ENCODE measurements around the gene DNMT3A.

Gene DNMT3A

GRCh38 chr2:25373269-25373981 is 31.7 kb upstream of the DNMT3A start:
- DNase-seq: peak in 1 of 58 donors; percentile 18

DNA sequence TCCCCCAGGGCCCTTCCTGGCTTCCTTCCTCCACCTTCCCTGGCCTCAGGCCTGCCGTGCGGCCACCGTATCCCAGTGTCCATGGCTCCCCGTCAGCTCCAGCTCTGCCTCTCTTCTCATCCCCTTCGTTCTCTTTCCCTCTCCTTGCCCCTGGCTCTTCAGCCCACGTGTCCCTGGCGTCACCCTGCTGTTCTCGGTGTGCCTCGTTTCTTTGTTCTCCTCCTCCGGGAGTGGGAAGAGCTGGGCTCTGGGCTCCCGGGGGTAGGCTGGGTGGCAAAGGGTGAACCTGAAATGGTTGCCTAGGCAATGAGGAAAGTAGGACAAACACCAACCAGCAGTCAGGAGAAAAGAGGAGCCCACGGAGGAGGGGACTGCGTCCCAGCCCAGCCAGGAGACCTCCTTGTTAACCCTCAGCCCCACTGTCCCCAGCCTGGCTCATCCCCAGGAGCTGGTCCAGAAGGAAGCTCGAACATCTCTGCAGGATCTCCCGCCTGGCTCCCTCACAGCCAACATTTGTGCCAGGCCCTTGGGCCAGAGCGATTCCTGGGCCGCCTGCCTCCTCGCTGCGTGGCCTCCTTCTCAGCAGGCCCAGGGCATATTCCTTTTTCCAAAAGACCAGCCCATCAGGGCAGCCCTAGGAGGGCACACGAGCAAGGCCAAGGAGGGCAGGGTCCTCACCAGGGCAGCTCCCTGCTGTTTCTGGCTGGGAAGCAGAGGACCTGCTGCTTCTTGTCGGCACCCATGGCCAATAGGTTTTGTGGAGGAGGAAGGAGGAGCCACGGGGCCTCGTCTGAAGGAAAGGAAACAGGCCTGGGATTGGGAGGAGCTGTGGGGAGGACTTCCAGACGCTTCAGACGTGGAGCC is 30.9 kb upstream of the DNMT3A start:
- DNase-seq: peak in 23 of 58 donors; percentile 23 to 68 (median 48)

- no peak for DNase-seq
Measured at GRCh38 chr2:25371253-25372241, 29.8 kb upstream of the DNMT3A start.

DNA sequence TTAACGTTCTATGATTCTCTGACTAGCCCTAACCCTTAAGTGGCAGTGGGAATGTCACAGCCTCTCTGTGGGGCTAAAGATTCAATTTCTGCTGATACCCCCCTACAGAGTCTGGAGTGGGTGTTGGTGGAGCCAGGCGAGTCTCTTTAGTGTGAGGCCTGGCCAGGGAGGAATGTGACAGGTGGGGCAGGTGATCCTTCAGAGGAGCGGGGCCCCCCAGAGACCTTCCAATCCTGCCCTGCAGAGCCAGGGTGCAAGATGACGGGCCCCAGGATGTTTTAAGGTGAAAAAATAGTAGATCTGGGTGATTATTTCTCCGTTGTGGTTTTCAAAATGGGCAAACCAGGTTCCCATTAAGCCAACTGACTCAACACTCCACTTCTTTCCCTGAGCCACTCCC is 28.2 kb upstream of the DNMT3A start:
- DNase-seq: no peak

- DNase-seq: no peak
Measured at GRCh38 chr2:25369439-25369838, 27.7 kb upstream of the DNMT3A start.

- peak in 2 of 58 donors; percentile 11 to 31 for DNase-seq
Measured at GRCh38 chr2:25368660-25369059, 26.9 kb upstream of the DNMT3A start.

GRCh38 chr2:25367296-25367695 is 25.6 kb upstream of the DNMT3A start:
- no peak for DNase-seq

- DNase-seq: no peak
Measured at GRCh38 chr2:25366629-25367028, 24.9 kb upstream of the DNMT3A start.

DNA sequence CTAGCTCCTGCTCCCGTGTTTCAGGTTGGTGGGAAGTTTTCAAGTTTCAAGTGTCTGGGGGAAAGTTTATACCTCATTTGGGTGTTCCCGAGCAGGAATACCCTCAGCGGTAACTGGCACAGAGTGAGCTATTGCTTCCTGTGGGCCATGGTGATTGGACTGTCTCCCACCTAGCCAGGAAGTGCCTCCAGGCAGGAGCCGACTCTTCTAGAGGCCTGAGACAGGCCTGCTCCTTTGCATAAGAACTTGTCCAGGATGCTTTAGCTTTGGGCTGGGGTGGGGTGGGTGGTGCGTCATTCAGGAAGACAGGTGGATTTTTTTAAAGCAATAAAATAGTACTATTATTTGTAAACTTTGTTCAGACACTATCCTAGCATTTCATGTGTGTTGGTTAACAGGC is 23.5 kb upstream of the DNMT3A start:
- DNase-seq: no peak

- DNase-seq: no peak
Measured at GRCh38 chr2:25363733-25364132, 22.0 kb upstream of the DNMT3A start.

DNA sequence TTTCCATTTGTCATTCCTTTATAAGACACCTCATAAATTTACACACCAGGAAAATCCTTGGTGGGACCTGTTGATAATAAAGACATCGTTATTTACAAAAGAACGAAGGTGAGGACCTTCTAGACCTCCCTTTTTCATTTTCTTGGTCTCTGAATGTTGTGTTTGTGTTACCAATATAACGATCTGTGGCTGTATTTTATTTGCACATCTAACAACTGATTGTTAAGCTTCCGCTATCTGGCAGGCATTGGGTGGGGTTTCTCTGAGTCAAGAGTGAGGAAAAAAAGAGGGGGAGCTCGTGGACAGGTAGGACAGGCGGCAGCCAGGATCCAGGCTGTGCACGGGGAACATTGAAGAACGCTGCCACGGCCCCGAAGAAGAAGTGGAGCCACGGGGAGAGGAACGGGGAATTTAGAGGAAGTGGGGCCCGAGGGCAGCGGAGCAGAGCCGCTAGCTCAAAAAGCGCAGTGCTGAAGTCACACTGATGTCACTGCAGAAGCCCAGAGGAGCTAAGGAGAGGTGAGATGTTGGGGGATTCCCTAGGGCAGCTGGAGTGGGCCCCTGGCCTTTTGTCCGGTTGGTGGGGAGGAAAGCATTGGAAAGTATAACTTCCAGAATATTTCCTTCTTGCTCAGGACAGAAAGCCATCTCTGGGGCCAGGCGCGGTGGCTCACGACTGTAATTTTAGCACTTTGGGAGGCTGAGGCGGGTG is 20.9 kb upstream of the DNMT3A start:
- DNase-seq: peak in 7 of 58 donors; percentile 17 to 30 (median 25)

DNA sequence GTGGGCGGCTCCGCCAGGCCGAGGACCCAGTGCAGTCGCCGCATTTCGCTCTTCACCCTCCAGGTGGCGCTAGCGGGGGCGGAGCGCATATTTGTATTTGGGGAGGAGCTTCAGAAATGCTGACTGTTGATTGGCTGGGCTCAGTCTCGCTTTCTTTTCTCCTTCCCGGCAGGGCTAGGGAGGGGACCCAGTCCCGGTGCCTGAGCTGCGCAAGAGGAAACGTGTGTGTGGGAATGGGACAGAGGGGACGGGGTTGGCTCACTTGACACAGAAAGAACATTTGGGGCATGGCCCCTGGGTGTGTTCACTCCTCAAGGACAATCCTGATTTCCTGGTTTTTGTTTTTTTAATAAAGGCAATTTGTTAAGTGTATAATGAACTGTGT is 20.3 kb upstream of the DNMT3A start:
- peak; percentile 31 to 95 (median 86) for DNase-seq

DNA sequence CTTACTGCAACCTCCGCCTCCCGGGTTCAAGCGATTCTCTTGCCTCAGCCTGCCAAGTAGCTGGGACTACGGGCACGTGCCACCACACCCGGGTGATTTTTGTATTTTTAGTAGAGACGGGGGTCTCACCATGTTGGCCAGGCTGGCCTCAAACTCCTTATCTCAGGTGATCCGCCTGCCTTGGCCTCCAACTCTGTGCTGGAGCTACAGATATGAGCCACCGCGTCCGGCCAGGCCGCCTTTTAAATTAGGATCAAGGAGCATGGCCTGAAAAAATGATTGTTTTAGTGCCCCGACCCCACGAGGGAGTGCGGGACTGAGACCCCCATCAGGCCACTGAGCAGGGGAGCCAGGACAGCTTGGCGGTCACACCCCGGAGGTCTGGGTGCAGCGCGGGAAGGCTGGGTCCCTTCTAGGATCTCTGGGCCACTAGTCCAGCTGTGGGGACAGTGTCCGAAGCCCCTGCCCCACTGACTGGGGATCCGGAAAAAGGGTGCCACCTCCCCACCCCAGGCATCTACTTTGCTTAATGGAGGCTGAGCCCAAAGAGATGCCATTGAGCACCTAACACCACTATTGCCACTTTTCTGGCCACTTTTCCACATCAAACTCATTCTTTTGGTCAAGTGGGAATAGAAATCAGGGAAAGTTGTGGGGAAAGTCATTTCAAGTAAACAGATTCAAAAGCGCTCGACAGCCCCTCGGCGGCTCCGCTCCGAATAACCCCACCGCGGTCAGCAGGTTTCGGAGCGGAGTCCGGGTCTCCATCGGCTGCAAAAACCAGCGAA is 19.7 kb upstream of the DNMT3A start:
- no peak for DNase-seq

GRCh38 chr2:25358836-25359235 is 17.1 kb upstream of the DNMT3A start:
- DNase-seq: no peak

GRCh38 chr2:25358249-25358815 is 16.6 kb upstream of the DNMT3A start:
- no peak for DNase-seq

GRCh38 chr2:25356088-25356487 is 14.4 kb upstream of the DNMT3A start:
- no peak for DNase-seq

DNA sequence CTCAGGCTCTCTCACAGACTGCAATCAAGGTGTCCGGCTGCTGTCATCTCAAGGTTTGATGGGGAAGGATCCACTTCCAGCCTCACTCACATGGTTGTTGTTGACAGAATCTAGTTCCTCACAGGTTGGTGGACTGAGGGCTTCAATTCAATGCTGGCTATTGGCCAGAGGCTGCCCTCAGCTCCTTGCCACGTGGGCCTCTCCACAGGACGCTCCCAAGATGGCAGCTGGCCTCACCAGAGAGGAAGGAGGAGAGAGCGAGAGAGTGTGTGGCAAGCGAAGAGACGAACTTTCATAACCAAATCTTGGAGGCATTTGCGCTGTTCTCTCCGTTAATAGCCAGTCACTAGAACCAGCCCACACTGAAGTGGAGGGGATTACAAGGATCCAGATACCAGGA is 13.5 kb upstream of the DNMT3A start:
- DNase-seq: no peak

DNA sequence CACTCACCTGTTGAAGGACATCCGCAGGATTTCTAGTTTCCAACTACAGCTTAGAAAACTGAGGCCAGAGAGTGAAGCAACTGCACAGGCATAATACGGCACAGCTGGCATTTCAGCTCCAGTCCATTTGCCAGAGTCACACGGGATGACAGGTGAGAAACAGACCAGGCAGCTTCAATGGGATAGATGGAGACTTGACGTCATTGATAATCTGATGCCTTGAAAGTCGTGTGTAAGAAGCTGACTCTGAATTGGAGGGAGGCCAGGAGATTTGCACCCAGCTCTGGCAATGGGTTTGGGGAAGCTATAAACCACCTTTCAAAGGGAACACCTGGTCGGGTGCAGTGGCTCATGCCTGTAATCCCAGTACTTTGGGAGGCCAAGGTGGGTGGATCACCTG is 12.4 kb upstream of the DNMT3A start:
- no peak for DNase-seq

DNA sequence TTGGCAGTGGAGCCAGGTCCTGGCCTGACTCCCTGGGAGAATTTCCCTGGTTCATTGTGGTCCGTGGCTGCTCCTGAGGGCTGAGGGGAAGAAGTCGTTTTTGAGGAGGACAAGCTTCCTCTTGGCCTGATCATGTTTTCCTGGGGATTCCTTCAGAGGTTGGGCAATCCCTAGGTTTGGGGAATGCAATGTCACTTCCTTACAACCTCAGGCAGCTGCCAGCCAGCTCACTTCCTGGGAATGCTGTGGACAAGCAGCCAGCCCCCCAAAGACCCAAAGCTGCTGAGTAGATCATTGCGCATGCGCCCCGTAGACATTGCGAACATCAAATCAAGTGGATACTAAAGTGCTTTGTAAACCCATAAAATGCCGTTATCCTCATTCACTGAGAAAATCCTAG is 7.7 kb upstream of the DNMT3A start:
- DNase-seq: no peak

DNA sequence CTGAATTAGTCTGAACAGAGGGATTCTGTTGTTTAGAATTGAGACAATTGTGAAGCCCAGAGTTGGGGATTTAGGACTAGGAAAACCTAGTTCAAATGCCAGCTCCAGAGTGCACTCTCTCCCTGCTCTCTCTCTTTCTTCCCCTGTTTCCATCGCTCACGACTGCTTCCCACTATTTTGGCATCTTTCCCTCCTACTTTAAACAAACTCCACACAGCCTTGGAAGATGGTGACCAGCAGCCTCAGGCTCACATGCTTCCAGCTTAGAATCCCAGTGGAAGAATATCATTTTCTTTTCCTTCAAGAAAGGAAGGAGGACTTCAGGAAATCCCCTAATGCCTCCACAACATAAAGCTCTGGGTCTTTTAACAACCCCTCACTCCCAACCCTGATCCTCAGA is 6.1 kb upstream of the DNMT3A start:
- no peak for DNase-seq

All from anterior cingulate cortex (tissue), 58 donors.